ENCODE data around the gene BAHD1. TPM values are rescaled to one million over a fixed set of nuclear protein-coding genes. Genes with fewer than 3 reads are reported as not detected.

Gene BAHD1
- total RNA-seq, 1 donor from 2014 or later: 6.8 TPM

GRCh38 chr15:40424483-40425115, 16.2 kb upstream of the BAHD1 start:
- DNase-seq (ENCODE audit: low read depth, low spot score): no peak

GRCh38 chr15:40425681-40426080, 15.1 kb upstream of the BAHD1 start:
- no peak for DNase-seq (ENCODE audit: low read depth, low spot score)

DNA sequence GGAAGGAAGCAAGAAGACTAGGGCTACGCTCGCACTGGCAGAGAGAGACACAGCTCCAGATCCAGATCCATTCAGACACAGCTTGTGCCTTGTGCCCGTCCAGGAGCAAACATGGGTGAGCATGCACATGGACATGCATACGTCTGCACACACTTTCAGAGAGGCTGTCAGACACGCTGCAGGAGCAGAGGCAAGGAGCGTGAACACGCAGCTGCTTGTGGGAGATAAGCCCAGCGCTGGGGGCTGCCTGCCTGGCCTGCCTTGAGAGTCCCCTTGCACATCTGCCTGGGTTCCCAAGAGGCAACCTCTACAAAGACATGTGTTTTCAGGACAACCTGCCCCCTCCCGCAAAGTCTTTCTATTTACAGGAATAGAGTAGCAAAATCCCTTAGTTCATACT, 13.6 kb upstream of the BAHD1 start:
- no peak for DNase-seq (ENCODE audit: low read depth, low spot score)

DNA sequence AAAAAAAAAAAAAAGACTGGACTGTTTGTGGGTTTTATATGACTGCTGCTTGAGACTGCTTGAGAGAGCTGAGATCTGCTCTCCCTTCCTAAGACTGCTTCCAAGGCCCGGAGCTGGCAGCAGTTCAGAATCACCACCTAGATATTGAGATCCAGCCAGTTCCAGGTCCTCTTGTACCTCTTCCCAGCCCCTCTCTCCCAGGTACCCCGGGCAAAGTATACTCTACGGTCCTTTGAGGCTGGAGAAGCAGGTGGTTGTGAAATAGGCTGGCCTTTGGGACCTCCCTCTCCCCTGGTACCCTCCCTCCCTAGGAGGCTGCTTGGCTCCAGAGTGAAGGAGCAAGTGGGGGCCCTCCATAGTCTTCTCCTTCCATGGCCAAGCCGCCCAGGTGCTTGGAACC, 12.6 kb upstream of the BAHD1 start:
- no peak for DNase-seq (ENCODE audit: low read depth, low spot score)

DNA sequence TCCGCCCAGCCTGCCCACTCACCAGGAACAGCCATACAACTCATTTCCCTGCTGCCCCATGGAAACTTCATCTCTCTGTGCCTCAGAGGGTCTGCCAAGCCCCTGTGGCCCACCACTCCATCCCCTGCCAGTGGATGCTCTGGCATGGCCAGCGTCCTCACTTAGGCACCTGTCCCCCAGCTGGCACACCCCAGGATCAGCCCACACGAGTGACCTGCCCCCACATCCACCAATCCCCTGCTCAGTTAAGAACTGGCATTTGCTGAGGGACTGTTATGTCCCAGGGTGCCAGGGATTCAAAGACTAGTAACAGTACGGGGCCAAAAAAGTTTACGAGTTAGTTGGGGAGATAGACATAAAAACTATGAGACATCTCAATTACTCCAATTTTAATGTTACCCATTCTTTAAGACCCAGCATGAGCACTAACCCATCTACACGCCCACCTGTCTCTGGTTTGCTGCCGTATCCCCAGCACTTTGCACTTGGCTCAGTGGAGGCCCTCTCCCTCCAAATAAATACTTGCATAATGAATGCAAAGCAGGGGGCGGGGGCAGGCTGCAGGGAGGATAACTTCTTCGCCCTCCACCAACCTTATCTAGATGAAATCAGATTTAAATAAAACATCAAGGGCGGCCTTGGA, 11.6 kb upstream of the BAHD1 start:
- no peak for DNase-seq (ENCODE audit: low read depth, low spot score)

DNA sequence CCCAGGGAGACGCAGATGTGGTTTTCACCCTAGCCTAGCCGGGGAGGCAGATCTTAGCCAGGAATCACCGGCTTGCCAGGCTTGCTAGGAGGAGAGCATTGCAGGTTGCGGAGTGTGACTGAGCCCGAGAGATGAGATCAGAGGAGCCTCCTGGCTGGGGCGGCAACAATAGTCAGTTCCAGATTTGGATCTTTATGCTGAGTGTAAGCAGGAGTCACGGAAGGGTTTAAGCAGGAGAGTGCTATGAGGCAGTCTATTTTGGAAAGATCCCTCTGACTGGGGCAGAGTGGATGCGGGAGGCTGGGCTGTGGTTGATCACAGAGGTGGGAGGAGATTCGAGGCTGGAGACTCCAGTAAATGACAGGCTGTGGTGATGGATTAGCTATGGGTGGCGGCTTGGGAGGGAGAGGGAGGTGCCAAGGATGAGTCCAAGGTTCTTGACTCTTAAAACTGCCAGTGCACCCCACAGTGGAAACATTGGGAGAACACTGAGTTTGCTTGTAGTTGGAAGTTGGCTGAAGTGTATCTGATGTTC, 10.4 kb upstream of the BAHD1 start:
- DNase-seq (ENCODE audit: low read depth, low spot score): no peak

GRCh38 chr15:40435023-40435709, 5.6 kb upstream of the BAHD1 start:
- DNase-seq (ENCODE audit: low read depth, low spot score): no peak

- DNase-seq (ENCODE audit: low read depth, low spot score): no peak
Observed at GRCh38 chr15:40435710-40436089, 5.1 kb upstream of the BAHD1 start.

- DNase-seq (ENCODE audit: low read depth, low spot score): no peak
Observed at GRCh38 chr15:40436116-40436891, 4.4 kb upstream of the BAHD1 start.

GRCh38 chr15:40436892-40437751, 3.6 kb upstream of the BAHD1 start:
- DNase-seq (ENCODE audit: low read depth, low spot score): no peak

GRCh38 chr15:40437752-40438687, 2.7 kb upstream of the BAHD1 start:
- DNase-seq (ENCODE audit: low read depth, low spot score): no peak

- DNase-seq (ENCODE audit: low read depth, low spot score): no peak
Observed at GRCh38 chr15:40438712-40439111, 2.0 kb upstream of the BAHD1 start.

- no peak for DNase-seq (ENCODE audit: low read depth, low spot score)
Observed at GRCh38 chr15:40439461-40439959, 1.2 kb upstream of the BAHD1 start.

- no peak for DNase-seq (ENCODE audit: low read depth, low spot score)
Observed at GRCh38 chr15:40439960-40440742, 602 bp upstream of the BAHD1 start.

DNA sequence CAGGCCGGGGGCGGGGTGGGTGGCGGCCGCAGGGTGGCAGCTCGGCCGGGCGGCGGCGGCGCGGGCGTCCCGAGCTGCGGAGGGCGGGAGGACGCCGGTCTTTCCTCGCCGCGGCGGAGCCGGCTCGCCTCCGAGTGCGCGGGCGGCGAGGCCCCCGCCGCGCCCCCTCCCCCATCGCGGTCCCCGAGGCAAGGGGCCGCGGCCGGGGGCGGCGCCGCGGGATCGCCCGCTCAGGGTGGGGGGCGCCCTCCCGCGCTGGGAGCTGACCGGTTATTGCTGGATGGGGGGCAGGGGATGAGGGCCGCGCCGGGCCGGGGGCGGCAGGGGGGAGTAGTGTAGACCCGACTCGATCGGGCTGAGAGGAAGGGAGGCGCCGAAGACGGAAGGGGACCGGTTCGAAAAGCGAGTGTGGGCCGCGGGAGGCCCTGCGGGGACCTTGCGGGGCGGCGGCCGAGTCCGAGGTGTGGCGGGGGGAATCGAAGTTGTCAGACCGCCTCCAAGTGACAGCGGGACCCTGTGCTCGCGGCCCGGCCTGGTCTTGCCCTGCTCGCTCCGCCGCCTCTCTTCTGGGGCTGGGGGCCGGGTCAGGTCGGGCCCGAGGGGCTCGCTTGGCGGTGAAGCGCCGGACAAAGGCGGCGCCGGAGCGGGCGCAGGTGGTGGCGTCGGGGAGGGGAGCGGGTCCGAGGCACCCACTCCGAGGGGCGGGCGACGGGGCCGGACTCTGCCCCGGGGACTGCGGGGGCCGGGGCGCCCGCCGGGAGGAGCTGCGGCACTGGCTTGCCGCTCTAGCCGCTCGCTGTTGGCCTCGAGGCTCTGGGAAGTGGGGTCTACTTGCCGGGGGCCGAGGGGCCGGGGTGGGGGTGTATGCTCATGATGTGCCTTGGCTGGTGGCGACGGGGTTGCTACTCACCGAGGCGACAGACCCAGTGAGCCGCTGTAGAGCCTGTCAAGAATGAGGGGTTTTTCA, 1.1 kb downstream of the BAHD1 start:
- no peak for DNase-seq (ENCODE audit: low read depth, low spot score)

GRCh38 chr15:40443255-40443654, 2.5 kb downstream of the BAHD1 start:
- DNase-seq (ENCODE audit: low read depth, low spot score): no peak

- no peak for DNase-seq (ENCODE audit: low read depth, low spot score)
Observed at GRCh38 chr15:40443846-40444245, 3.1 kb downstream of the BAHD1 start.

- no peak for DNase-seq (ENCODE audit: low read depth, low spot score)
Observed at GRCh38 chr15:40444736-40445135, 4.0 kb downstream of the BAHD1 start.
